GOT3 (cell line): ENCODE results near the gene MUC4.
"Not testable (repeated sequence)": the region's sequence is repeated elsewhere in the genome, so short reads cannot be mapped to it uniquely, and the experiment has no call there.

ENCODE experiments used
- DNase-seq: peaks from one replicate; lab custom pipeline; 2025; ENCODE audit warnings: mixed read lengths; lab: John Stamatoyannopoulos, UW

The MUC4 gene

DNA sequence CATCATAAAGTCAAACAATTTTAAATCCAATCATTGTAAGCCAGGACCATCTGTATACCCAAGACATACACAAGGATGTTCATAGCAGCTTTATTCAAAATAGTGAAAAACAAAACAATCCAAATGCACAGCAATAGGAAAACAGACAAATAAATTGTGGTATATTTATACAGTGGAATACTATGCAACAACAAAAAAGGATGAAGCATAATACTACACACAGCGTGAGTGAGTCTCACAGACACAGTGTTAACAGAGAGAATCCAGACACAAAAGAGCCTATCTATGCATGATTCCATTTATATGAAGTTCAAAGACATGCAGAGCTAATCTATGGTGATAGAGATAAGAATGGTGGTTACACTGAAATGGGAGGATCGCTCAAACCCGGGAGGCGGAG is 96.6 kb downstream of the MUC4 start:
- no peak for DNase-seq

DNA sequence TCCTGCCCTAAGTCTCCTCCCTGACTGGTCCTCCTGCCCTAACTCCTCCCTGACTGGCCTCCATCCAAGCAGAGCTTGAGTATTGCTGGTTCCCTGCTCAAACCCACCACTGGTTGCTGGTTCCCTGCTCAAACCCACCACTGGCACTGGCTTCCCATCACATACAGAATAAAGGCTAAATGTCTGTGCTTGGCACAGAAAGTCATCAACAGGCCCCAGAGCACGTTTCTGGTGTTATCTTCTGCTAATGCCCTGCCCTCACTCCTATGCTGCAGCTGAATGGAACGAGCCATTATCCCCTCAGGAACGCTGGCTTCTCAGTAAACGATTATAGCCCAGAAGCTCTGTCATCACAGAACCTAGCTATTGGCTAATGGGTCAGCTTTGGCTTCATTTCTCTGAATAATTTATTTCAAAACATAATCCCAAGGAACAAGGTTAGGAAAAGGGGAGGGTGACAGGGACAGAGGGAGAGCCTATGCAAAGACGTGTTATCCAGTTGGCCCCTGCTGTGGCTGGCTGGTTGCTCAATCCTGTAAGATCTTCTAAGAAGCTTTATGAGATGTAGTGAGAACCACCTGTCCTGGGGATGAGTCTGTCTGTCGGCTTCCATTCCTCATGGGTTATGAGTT is 97.2 kb downstream of the MUC4 start:
- no peak for DNase-seq

DNA sequence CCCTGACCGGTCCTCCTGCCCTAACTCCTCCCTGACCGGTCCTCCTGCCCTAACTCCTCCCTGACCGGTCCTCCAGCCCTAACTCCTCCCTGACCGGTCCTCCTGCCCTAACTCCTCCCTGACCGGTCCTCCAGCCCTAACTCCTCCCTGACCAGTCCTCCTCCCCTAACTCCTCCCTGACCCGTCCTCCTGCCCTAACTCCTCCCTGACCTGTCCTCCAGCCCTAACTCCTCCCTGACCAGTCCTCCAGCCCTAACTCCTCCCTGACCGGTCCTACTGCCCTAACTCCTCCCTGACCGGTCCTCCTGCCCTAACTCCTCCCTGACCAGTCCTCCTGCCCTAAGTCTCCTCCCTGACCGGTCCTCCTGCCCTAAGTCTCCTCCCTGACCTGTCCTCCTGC is 98.6 kb downstream of the MUC4 start:
- not testable (repeated sequence) for DNase-seq

DNA sequence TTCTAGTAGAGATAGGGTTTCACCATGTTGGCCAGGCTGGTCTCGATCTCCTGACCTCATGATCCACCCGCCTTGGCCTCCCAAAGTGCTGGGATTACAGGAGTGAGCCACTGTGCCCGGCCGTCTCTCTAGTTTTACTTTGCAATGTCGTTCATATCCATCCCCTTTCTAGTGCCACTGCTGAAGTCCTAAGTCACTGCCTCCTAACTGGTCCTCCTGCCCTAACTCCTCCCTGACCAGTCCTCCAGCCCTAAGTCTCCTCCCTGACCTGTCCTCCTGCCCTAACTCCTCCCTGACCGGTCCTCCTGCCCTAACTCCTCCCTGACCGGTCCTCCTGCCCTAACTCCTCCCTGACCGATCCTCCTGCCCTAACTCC is 99.2 kb downstream of the MUC4 start:
- DNase-seq, result not testable (repeated sequence)

DNA sequence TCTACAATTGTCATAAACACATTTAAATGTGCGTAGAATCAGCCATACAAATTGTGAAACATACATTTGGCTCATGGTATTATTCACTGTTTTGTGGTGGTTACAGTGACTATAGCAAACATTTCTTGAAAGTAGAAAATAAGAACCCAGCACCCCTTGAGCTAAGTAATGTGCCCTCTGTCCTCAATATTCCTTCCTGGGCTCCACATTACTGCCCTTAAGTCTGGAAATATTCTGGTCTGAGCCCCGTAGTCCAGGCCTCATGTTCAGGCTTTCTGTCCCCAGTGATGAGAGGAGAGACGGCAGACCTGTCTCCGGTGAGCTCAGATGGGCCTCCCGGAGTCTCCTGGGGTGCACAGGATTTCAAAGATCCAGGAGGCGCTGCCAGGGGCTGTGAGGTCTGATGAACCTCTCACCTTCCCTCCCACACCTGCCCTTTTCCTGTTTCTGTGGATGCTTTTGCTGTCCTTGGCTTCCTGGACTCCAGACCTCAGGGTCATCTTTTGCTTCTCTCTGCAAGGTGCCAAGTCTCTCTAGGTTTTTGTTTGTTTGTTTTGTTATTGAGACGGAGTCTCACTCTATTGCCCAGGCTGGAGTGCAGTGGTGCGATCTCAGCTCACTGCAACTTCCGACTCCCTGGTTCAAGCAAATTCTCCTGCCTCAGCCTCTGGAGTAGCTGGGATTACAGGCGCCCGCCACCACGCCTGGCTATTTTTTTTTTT is 99.8 kb downstream of the MUC4 start:
- no peak for DNase-seq

DNA sequence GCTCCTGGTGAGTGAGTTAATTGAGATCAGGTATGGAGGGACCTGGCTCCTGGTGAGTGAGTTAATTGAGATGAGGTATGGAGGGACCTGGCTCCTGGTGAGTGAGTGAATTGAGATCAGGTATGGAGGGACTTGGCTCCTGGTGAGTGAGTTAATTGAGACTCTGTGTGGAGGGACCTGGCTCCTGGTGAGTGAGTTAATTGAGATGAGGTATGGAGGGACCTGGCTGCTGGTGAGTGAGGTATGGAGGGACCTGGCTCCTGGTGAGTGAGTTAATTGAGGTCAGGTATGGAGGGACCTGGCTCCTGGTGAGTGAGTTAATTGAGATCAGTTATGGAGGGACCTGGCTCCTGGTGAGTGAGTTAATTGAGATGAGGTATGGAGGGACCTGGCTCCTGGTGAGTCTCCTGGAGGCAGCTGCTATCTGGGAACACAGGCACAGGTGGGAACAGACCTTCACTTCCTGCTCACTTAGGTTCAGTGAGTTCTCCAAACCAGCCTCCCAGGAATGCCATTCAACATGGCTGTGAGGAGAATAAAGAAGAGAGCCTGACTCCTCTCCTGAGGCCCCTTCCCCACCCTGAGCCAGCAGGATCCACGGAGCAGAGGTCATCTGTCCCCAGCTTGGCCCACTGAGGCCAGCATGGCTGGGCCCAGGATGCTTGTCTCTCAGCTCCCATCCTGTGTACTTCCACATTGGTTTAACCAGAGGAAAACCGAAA is 100.5 kb downstream of the MUC4 start:
- DNase-seq, result not testable (repeated sequence)

DNA sequence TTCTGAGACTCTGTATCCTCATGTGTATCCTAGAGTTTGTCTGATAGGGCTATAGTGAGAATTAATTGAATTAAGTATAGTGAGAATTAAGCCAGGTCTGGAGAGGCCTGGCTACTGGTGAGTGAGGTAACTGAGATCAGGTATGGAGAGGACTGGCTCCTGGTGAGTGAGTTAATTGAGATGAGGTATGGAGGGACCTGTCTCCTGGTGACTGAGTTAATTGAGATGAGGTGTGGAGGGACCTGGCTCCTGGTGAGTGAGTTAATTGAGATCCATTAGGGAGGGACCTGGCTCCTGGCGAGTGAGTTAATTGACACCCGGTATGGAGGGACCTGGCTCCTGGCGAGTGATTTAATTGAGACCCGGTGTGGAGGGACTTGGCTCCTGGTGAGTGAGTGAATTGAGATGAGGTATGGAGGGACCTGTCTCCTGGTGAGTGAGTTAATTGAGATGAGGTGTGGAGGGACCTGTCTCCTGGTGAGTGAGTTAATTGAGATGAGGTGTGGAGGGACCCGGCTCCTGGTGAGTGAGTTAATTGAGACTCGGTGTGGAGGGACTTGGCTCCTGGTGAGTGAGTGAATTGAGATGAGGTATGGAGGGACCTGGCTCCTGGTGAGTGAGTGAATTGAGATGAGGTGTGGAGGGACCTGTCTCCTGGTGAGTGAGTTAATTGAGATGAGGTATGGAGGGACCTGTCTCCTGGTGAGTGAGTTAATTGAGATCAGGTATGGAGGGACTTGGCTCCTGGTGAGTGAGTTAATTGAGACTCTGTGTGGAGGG is 101.4 kb downstream of the MUC4 start:
- DNase-seq, result not testable (repeated sequence)

DNA sequence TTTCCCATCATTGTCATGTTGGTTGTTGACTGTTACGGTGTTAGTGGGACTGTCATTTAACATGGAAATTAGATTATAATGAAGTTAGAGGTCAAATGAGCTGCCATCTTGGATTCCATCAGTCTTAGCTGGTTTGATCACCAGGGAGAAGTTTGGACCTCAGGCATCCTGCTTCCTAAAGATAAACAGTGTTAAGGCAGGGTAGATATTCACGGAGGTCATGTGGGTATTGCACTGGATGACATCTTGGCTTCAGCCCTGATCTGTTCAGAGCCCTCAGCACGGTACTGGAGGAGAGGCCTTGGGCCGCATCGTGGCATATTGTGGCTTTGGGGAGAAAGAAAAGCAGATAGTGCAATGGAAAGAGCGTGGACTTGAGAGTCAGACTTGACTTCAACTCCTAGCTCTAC is 102.0 kb downstream of the MUC4 start:
- no peak for DNase-seq

DNA sequence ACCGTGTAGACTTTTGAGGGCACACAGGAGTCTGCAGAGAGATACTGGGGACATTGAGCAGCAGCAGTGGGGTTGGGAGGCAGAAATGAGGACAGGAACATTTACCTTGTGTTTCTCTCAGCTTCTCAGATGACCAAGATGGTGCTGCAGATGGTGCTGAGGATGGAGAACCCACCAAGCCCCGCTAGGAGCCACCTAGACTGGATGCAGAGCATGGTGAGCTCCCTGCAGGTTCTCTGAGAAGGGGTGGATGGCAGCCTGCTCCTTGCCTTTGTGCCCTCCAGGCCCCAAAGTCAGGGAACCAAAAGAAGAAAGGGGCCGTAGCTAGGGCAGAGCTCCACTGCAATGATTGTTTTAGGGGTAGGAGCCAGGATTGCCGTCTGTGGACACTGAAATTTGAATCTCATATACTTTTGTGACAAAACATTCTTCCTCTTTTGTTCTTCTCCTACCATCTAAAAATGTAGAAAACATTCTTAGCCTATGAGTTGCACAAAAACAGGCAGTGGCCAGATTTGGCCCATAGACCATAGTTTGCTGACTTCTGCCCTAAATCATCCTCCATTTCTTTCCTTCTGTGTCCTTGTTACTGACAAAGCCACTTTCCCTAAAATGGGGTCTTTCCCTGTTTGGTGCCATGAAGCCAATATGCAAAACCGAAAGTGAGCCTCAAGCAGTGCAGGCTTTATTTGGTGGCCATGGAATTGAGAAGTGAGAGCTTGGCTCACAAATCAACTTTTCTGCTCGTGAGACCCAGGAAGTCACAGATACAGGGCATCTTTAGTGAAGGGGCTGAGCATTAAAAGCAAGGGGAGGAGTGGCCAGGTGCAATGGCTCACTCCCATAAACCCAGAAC is 102.9 kb downstream of the MUC4 start:
- no peak for DNase-seq

DNA sequence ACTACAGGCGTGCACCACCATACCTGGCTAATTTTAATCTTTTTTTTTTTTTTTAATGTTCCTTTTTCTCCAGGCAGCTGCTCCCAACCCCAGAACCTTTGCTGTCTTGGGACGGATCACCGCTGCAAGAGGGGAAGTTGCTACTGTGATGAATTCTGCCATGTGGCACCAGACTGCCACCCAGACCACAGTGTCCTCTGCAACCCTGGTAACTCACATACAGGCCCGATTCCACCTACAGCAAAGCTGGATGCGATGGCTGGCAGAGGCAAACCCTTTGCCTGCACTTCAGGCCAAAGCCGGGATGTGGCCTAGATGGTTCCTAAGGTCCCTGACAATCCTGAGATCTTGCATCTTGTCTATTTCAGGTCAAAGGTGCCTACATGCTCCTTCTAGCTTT is 103.7 kb downstream of the MUC4 start:
- DNase-seq, result no peak

DNA sequence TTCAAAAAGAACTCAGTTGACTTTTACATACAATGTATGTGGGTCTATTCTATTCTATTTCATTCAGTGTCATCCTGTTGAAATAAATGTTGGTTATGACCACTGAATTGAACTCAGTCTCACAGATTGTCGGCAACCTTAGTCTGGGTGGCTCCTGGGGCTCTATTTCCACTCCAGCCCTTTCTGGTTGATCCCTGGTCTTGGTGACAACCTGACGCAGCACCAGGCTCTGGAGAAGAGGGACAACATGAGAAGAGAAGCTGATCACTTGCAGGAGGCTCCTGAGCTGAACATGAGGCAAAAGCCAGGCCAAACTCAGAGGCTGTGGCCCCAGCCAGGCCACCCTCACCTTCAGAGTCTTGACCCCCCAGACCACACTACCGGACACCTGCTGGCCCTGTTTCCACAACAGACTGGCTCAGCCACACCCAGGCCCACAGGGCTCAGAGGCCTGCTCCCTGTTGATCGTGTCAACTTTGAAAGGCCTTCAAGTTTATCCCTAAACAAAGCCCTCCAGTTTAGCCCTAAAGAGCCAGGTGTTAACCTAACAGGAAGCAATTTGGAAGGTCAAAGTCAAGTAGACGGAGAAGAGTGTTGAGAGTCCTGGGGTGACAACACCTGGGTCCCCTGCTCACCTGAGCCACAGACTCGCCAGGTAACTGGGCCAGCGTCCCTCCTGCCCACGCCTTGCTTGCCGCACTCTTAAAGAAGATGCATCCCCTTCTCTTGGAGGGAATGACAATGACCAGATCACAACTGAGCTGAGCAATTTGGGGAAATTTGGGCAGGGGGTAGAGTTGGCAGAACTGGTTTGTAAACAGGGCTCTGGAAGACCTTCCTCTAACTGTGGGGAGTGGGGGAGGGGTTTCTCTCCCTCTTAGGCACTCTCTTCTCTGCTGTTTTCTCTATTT is 106.4 kb downstream of the MUC4 start:
- no peak for DNase-seq

DNA sequence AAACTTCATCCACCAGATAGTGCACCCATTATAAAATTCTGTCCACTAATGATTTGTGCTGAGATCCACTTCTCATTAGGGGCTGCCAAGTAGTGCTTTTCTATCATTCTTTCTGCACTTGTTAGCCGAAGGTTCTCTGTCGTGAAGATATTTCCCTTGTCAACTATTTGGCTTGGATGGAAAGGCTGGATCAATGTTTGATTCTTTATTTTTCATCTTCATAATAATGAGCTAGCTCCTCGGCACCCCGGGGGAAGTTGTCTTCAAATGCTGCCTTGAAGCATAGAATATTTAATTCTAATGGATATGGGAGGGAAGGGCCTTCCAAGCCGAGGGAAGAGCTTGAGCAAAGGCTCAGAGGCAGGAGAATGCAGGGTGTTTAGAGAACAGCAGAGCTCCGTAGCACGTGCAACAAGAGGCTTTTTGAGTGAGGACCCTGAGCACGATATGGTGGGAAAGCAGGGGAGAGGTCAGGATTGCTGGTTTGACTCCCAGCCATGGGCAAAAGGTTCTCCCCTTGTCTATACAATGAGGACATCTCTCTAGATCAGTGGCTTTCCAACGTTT is 107.2 kb downstream of the MUC4 start:
- DNase-seq, result no peak

DNA sequence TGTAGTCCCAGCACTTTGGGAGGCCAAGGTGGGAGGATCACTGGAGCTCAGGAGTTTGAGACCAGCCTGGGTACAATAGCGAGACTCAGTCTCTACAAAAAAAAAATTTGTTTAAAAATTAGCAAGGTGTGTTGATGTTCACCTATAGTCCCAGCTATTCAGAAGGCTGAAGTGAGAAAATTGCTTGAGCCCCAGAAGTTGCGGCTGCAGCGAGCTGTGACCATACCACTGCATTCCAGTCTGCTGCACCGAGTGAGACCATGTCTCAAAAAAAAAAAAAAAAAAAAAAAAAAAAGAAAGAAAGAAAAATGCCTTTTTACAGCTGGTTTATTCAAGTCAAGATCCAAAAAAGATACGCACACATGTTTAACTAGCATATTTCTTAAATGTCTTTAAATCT is 108.0 kb downstream of the MUC4 start:
- no peak for DNase-seq

DNA sequence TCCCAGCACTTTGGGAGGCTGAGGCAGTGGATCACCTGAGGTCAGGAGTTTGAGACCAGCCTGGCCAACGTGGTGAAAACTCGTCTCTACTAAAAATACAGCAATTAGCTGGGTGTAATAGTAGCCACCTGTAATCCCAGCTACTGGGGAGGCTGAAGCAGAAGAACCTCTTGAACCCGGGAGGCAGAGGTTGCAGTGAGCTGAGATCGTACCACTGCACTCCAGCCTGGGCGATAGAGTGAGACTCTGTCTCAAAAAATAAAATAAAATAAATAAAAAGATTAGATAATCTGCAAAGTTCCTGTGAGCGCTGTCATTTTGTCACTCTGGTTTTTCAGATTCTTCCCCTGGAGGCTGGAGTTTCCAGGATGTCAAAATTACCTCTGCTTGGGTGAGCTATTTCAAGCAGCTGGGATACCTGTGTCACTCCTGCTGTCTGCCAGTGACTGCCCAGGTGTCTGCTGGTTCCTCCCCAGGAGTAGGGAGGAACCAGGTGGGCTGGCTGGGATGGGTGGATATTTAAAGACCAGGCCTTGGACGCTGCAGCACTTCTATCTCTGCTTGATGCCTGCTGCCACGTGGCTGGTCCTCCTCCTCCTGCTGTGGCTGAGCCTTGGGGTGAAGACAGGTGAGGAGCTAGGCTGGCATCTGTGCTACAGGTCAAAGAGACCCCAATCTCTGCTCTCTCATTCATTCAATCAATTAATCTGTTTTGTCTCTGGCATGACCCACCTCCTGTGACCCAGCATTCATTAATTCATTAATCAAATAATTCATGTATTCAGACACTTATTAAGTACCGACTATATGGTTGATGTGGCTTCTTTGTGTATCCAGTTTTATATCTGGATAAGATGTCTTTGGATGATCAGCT is 110.5 kb downstream of the MUC4 start:
- DNase-seq, result no peak

DNA sequence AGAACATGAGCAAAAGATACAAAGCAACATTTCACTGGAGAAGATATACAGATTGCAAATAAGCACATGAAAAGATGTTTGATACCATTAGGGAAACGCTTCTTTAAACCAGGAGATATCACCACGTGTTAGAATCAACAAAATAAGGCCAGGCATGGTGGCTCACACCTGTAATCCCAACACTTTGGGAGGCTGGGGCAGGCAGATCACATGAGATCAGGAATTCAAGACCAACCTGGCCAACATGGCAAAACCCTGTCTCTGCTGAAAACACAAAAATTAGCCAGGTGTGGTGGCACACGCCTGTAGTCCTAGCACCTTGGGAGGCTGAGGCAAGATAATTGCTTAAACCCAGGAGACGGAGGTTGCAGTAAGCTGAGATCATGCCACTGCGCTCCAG is 111.4 kb downstream of the MUC4 start:
- DNase-seq, result no peak

DNA sequence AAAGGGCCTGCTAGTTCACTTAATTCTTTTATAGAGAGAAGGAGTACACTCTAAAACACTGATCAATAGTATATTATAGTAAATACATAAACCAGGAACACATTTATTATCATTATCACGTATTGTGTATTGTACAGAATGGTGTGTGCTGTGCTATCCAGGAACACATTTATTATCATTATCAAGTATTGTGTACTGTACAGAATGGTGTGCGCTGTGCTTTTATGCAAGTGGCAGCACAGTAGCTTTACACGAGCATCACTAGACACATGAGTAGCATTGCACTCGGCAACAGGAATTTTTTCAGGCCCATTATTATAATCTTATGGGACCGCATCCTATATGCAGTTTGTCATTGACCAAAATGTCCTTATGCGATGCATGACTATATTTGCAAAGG is 111.9 kb downstream of the MUC4 start:
- DNase-seq, result no peak

DNA sequence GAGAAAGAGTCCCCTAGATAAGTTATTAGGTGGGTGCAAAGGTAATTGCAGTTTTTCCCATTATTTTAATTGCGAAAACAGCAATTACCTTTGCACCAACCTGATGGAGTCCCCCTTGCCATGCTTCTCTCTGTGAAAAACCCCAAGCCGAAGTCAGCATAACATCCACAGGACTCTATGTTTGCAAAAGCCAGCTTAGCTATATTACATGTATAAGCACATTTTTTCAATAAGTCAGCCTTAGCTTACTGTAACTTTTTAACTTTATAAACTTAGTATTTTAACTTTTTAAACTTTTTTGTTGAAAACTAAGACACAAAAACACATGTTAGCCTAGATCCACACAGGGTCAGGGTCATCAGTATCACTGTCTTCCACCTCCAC is 112.3 kb downstream of the MUC4 start:
- DNase-seq, result no peak

DNA sequence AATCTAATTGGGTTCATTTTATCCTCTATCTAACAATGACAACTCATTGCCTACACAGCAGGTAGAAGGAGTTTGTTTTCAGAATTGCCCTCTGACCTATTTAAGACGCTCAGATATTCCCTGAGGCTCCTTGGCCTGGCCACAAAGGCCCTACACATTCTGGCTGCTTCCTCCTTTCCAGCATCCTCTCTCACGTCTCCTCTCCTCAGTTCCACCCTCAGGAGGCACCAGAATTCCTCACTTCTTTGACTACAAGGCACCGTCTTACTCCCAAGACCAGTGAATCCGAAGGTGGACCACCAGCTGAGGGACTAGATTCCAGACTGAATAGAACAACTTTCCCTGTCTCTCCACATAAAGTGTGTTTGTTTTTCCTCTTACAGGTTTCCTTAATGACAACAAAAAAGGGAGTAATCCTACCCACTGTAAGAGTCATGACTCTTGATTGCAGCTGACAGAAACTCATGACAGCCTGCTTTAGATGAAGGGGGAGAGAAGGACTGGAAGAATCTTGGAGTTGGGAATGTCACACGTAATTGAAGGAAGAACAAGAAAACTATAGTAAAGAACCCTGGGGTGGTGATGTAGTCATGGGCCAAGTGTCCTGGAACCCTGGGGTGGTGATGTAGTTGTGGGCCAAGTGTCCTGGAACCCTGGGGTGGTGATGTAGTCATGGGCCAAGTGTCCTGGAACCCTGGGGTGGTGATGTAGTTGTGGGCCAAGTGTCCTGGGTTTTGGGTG is 112.9 kb downstream of the MUC4 start:
- no peak for DNase-seq

DNA sequence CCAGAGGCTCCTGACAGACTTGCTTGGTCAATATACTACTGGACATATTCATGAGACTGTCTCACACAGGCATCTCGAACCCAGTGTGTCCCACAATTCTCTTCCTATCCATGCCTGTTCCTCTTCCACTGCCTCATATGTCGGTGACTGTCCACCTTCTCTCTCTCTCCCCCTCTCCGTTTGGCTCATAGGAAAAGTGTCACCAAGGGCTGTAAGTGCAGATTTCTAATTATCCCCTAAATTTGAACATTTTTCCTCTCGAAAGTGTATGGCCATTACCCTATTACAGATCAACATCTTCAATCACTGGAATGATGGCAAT is 113.4 kb downstream of the MUC4 start:
- no peak for DNase-seq
